NCI-H1436 (cell line): ENCODE results near the gene CLDN3.
"Not testable (repeated sequence)": the region's sequence is repeated elsewhere in the genome, so short reads cannot be mapped to it uniquely, and the experiment has no call there.

ENCODE experiments used
- DNase-seq: peaks from one replicate; lab custom pipeline; 2025; lab: John Stamatoyannopoulos, UW

CLDN3 gene

GRCh38 chr7:73736885-73737284 lies 33.2 kb downstream of the CLDN3 start:
- DNase-seq: no peak

GRCh38 chr7:73735528-73735905 lies 34.6 kb downstream of the CLDN3 start:
- no peak for DNase-seq

- peak; percentile 88 for DNase-seq
Observed at GRCh38 chr7:73734619-73735527, 35.2 kb downstream of the CLDN3 start.

GRCh38 chr7:73732397-73732796 lies 37.7 kb downstream of the CLDN3 start:
- DNase-seq: no peak

- no peak for DNase-seq
Observed at GRCh38 chr7:73730485-73730884, 39.6 kb downstream of the CLDN3 start.

GRCh38 chr7:73728551-73728950 lies 41.5 kb downstream of the CLDN3 start:
- DNase-seq: no peak

- DNase-seq: no peak
Observed at GRCh38 chr7:73727952-73728351, 42.1 kb downstream of the CLDN3 start.

GRCh38 chr7:73726083-73726466 lies 44.0 kb downstream of the CLDN3 start:
- no peak for DNase-seq

GRCh38 chr7:73723813-73724212 lies 46.3 kb downstream of the CLDN3 start:
- DNase-seq: no peak

- no peak for DNase-seq
Observed at GRCh38 chr7:73722785-73723184, 47.3 kb downstream of the CLDN3 start.

GRCh38 chr7:73722182-73722581 lies 47.9 kb downstream of the CLDN3 start:
- DNase-seq: not testable (repeated sequence)

GRCh38 chr7:73721377-73721817 lies 48.7 kb downstream of the CLDN3 start:
- DNase-seq: no peak

GRCh38 chr7:73720443-73720842 lies 49.6 kb downstream of the CLDN3 start:
- not testable (repeated sequence) for DNase-seq

GRCh38 chr7:73719806-73720169 lies 50.3 kb downstream of the CLDN3 start:
- no peak for DNase-seq
